Measurements from ENCODE around the gene ATAD1.
"Not testable (repeated sequence)": the region's sequence is repeated elsewhere in the genome, so short reads cannot be mapped to it uniquely, and the experiment has no call there.

Gene ATAD1

GRCh38 chr10:87843714-87844113 lies 25.7 kb upstream of the ATAD1 start:
- no peak overlapping the region for H3K27ac ChIP-seq (ENCODE audit: low read depth, low read length)
- H3K27me3 ChIP-seq (ENCODE audit: control insufficient read depth in 1 of 2, insufficient read depth in 2 of 2, low read length in 2 of 2) = no peaks in the 10 kb centered on the region
- no peaks in the 10 kb centered on the region for H3K36me3 ChIP-seq (ENCODE audit: insufficient read depth, low read length)
- H3K4me3 ChIP-seq (ENCODE audit: low read depth in 1 of 2, low read length in 2 of 2) = no peak overlapping the region
- no peak overlapping the region for H3K9ac ChIP-seq (ENCODE audit: low read length)
- H3K4me1 ChIP-seq (ENCODE audit: insufficient read depth, low read length) = no peaks in the 10 kb centered on the region
- H3K9me3 ChIP-seq (ENCODE audit: low read length) = no peaks in the 10 kb centered on the region

GRCh38 chr10:87842776-87843497 lies 24.9 kb upstream of the ATAD1 start:
- no peaks in the 10 kb centered on the region for H3K36me3 ChIP-seq (ENCODE audit: insufficient read depth, low read length)
- no peak overlapping the region for H3K4me3 ChIP-seq (ENCODE audit: low read depth in 1 of 2, low read length in 2 of 2)
- no peaks in the 10 kb centered on the region for H3K4me1 ChIP-seq (ENCODE audit: insufficient read depth, low read length)
- H3K9me3 ChIP-seq (ENCODE audit: low read length) = no peaks in the 10 kb centered on the region
- H3K27me3 ChIP-seq (ENCODE audit: control insufficient read depth in 1 of 2, insufficient read depth in 2 of 2, low read length in 2 of 2) = no peaks in the 10 kb centered on the region
- no peak overlapping the region for H3K9ac ChIP-seq (ENCODE audit: low read length)
- no peak overlapping the region for H3K27ac ChIP-seq (ENCODE audit: low read depth, low read length)

- H3K36me3 ChIP-seq (ENCODE audit: insufficient read depth, low read length) = no peaks in the 10 kb centered on the region
- H3K4me3 ChIP-seq (ENCODE audit: low read depth in 1 of 2, low read length in 2 of 2) = no peak overlapping the region
- no peaks in the 10 kb centered on the region for H3K27me3 ChIP-seq (ENCODE audit: control insufficient read depth in 1 of 2, insufficient read depth in 2 of 2, low read length in 2 of 2)
- no peak overlapping the region for H3K27ac ChIP-seq (ENCODE audit: low read depth, low read length)
- no peak overlapping the region for H3K9ac ChIP-seq (ENCODE audit: low read length)
- H3K4me1 ChIP-seq (ENCODE audit: insufficient read depth, low read length) = no peaks in the 10 kb centered on the region
- no peaks in the 10 kb centered on the region for H3K9me3 ChIP-seq (ENCODE audit: low read length)
Measured at GRCh38 chr10:87842220-87842641, 24.2 kb upstream of the ATAD1 start.

- no peaks in the 10 kb centered on the region for H3K4me1 ChIP-seq (ENCODE audit: insufficient read depth, low read length)
- no peaks in the 10 kb centered on the region for H3K27me3 ChIP-seq (ENCODE audit: control insufficient read depth in 1 of 2, insufficient read depth in 2 of 2, low read length in 2 of 2)
- no peak overlapping the region for H3K27ac ChIP-seq (ENCODE audit: low read depth, low read length)
- no peaks in the 10 kb centered on the region for H3K36me3 ChIP-seq (ENCODE audit: insufficient read depth, low read length)
- H3K9me3 ChIP-seq (ENCODE audit: low read length) = no peaks in the 10 kb centered on the region
- no peak overlapping the region for H3K4me3 ChIP-seq (ENCODE audit: low read depth in 1 of 2, low read length in 2 of 2)
- H3K9ac ChIP-seq (ENCODE audit: low read length) = no peak overlapping the region
Measured at GRCh38 chr10:87841186-87841585, 23.2 kb upstream of the ATAD1 start.

GRCh38 chr10:87838650-87839049 lies 20.6 kb upstream of the ATAD1 start:
- Histone ChIP-seq H3K9me3 (ENCODE audit: low read length) (no peaks in the 10 kb centered on the region), H3K36me3 (ENCODE audit: insufficient read depth, low read length) (no peaks in the 10 kb centered on the region), H3K27me3 (ENCODE audit: control insufficient read depth in 1 of 2, insufficient read depth in 2 of 2, low read length in 2 of 2) (no peaks in the 10 kb centered on the region), H3K4me3 (ENCODE audit: low read depth in 1 of 2, low read length in 2 of 2) (no peak overlapping the region), H3K27ac (ENCODE audit: low read depth, low read length) (no peak overlapping the region), H3K9ac (ENCODE audit: low read length) (no peak overlapping the region), H3K4me1 (ENCODE audit: insufficient read depth, low read length) (no peaks in the 10 kb centered on the region)

- H3K27me3 ChIP-seq (ENCODE audit: control insufficient read depth in 1 of 2, insufficient read depth in 2 of 2, low read length in 2 of 2) = no peaks in the 10 kb centered on the region
- H3K9ac ChIP-seq (ENCODE audit: low read length) = no peak overlapping the region
- H3K9me3 ChIP-seq (ENCODE audit: low read length) = no peaks in the 10 kb centered on the region
- no peaks in the 10 kb centered on the region for H3K36me3 ChIP-seq (ENCODE audit: insufficient read depth, low read length)
- H3K4me1 ChIP-seq (ENCODE audit: insufficient read depth, low read length) = no peaks in the 10 kb centered on the region
- no peak overlapping the region for H3K4me3 ChIP-seq (ENCODE audit: low read depth in 1 of 2, low read length in 2 of 2)
- no peak overlapping the region for H3K27ac ChIP-seq (ENCODE audit: low read depth, low read length)
Measured at GRCh38 chr10:87837445-87837844, 19.4 kb upstream of the ATAD1 start.

- H3K4me3 ChIP-seq (ENCODE audit: low read depth in 1 of 2, low read length in 2 of 2) = no peak overlapping the region
- no peaks in the 10 kb centered on the region for H3K27me3 ChIP-seq (ENCODE audit: control insufficient read depth in 1 of 2, insufficient read depth in 2 of 2, low read length in 2 of 2)
- H3K9me3 ChIP-seq (ENCODE audit: low read length) = no peaks in the 10 kb centered on the region
- H3K4me1 ChIP-seq (ENCODE audit: insufficient read depth, low read length) = no peaks in the 10 kb centered on the region
- H3K27ac ChIP-seq (ENCODE audit: low read depth, low read length) = no peak overlapping the region
- no peak overlapping the region for H3K9ac ChIP-seq (ENCODE audit: low read length)
- H3K36me3 ChIP-seq (ENCODE audit: insufficient read depth, low read length) = no peaks in the 10 kb centered on the region
Measured at GRCh38 chr10:87836098-87836497, 18.1 kb upstream of the ATAD1 start.

GRCh38 chr10:87829986-87830729 lies 12.1 kb upstream of the ATAD1 start:
- Histone ChIP-seq H3K27me3 (ENCODE audit: control insufficient read depth in 1 of 2, insufficient read depth in 2 of 2, low read length in 2 of 2) (no peaks in the 10 kb centered on the region), H3K4me3 (ENCODE audit: low read depth in 1 of 2, low read length in 2 of 2) (no peak overlapping the region), H3K9ac (ENCODE audit: low read length) (no peak overlapping the region), H3K27ac (ENCODE audit: low read depth, low read length) (no peak overlapping the region), H3K4me1 (ENCODE audit: insufficient read depth, low read length) (no peaks in the 10 kb centered on the region), H3K9me3 (ENCODE audit: low read length) (no peaks in the 10 kb centered on the region), H3K36me3 (ENCODE audit: insufficient read depth, low read length) (no peaks in the 10 kb centered on the region)

GRCh38 chr10:87829051-87829450 lies 11.0 kb upstream of the ATAD1 start:
- not testable (repeated sequence) for H3K4me3 ChIP-seq (ENCODE audit: low read depth in 1 of 2, low read length in 2 of 2); H3K9me3 ChIP-seq (ENCODE audit: low read length); H3K36me3 ChIP-seq (ENCODE audit: insufficient read depth, low read length); H3K27me3 ChIP-seq (ENCODE audit: control insufficient read depth in 1 of 2, insufficient read depth in 2 of 2, low read length in 2 of 2); H3K9ac ChIP-seq (ENCODE audit: low read length); H3K4me1 ChIP-seq (ENCODE audit: insufficient read depth, low read length); H3K27ac ChIP-seq (ENCODE audit: low read depth, low read length)

GRCh38 chr10:87827681-87828080 lies 9.7 kb upstream of the ATAD1 start:
- Histone ChIP-seq H3K4me1 (ENCODE audit: insufficient read depth, low read length) (no peaks in the 10 kb centered on the region), H3K27ac (ENCODE audit: low read depth, low read length) (no peak overlapping the region), H3K36me3 (ENCODE audit: insufficient read depth, low read length) (no peaks in the 10 kb centered on the region), H3K4me3 (ENCODE audit: low read depth in 1 of 2, low read length in 2 of 2) (no peak overlapping the region), H3K27me3 (ENCODE audit: control insufficient read depth in 1 of 2, insufficient read depth in 2 of 2, low read length in 2 of 2) (no peaks in the 10 kb centered on the region), H3K9ac (ENCODE audit: low read length) (no peak overlapping the region), H3K9me3 (ENCODE audit: low read length) (no peaks in the 10 kb centered on the region)

GRCh38 chr10:87826653-87827052 lies 8.6 kb upstream of the ATAD1 start:
- H3K9me3 ChIP-seq (ENCODE audit: low read length) = no peaks in the 10 kb centered on the region
- H3K4me3 ChIP-seq (ENCODE audit: low read depth in 1 of 2, low read length in 2 of 2) = no peak overlapping the region
- no peaks in the 10 kb centered on the region for H3K36me3 ChIP-seq (ENCODE audit: insufficient read depth, low read length)
- H3K27me3 ChIP-seq (ENCODE audit: control insufficient read depth in 1 of 2, insufficient read depth in 2 of 2, low read length in 2 of 2) = no peaks in the 10 kb centered on the region
- no peak overlapping the region for H3K27ac ChIP-seq (ENCODE audit: low read depth, low read length)
- H3K9ac ChIP-seq (ENCODE audit: low read length) = no peak overlapping the region
- H3K4me1 ChIP-seq (ENCODE audit: insufficient read depth, low read length) = no peaks in the 10 kb centered on the region

GRCh38 chr10:87819289-87819585 lies 1.2 kb upstream of the ATAD1 start:
- H3K4me1 ChIP-seq (ENCODE audit: insufficient read depth, low read length) = peaks cover 16% of the 10 kb centered on the region
- H3K27me3 ChIP-seq (ENCODE audit: control insufficient read depth in 1 of 2, insufficient read depth in 2 of 2, low read length in 2 of 2) = no peaks in the 10 kb centered on the region
- H3K9ac ChIP-seq (ENCODE audit: low read length) = no peak overlapping the region
- no peak overlapping the region for H3K27ac ChIP-seq (ENCODE audit: low read depth, low read length)
- H3K36me3 ChIP-seq (ENCODE audit: insufficient read depth, low read length) = no peaks in the 10 kb centered on the region
- H3K9me3 ChIP-seq (ENCODE audit: low read length) = no peaks in the 10 kb centered on the region
- H3K4me3 ChIP-seq (ENCODE audit: low read depth in 1 of 2, low read length in 2 of 2) = no peak overlapping the region

All from muscle layer of colon (tissue), 2 donors.